ENCODE data around the gene HECTD1.
"Not testable (repeated sequence)": the region's sequence is repeated elsewhere in the genome, so short reads cannot be mapped to it uniquely, and the experiment has no call there.

The HECTD1 gene

GRCh38 chr14:31192544-31192943 is 15.0 kb downstream of the HECTD1 start:
- FAIRE-seq, result not testable (repeated sequence)

GRCh38 chr14:31190717-31191263 is 16.8 kb downstream of the HECTD1 start:
- no peak for FAIRE-seq

GRCh38 chr14:31190219-31190603 is 17.4 kb downstream of the HECTD1 start:
- no peak for FAIRE-seq

GRCh38 chr14:31189346-31190218 is 18.0 kb downstream of the HECTD1 start:
- FAIRE-seq, result no peak

GRCh38 chr14:31188744-31189143 is 18.8 kb downstream of the HECTD1 start:
- FAIRE-seq, result no peak

- not testable (repeated sequence) for FAIRE-seq
Measured at GRCh38 chr14:31182016-31182415, 25.6 kb downstream of the HECTD1 start.

GRCh38 chr14:31181271-31181670 is 26.3 kb downstream of the HECTD1 start:
- FAIRE-seq, result no peak

GRCh38 chr14:31180299-31181051 is 27.1 kb downstream of the HECTD1 start:
- no peak for FAIRE-seq

- no peak for FAIRE-seq
Measured at GRCh38 chr14:31174433-31174832, 33.2 kb downstream of the HECTD1 start.

- FAIRE-seq, result no peak
Measured at GRCh38 chr14:31173120-31173837, 34.3 kb downstream of the HECTD1 start.

GRCh38 chr14:31172084-31172483 is 35.5 kb downstream of the HECTD1 start:
- no peak for FAIRE-seq

GRCh38 chr14:31170411-31170810 is 37.2 kb downstream of the HECTD1 start:
- no peak for FAIRE-seq

- FAIRE-seq, result no peak
Measured at GRCh38 chr14:31169877-31170276, 37.7 kb downstream of the HECTD1 start.

- no peak for FAIRE-seq
Measured at GRCh38 chr14:31167032-31167431, 40.6 kb downstream of the HECTD1 start.

- FAIRE-seq, result no peak
Measured at GRCh38 chr14:31166271-31166561, 41.4 kb downstream of the HECTD1 start.

- no peak for FAIRE-seq
Measured at GRCh38 chr14:31164115-31164514, 43.5 kb downstream of the HECTD1 start.

GRCh38 chr14:31162910-31163649 is 44.5 kb downstream of the HECTD1 start:
- no peak for FAIRE-seq

GRCh38 chr14:31161274-31161673 is 46.3 kb downstream of the HECTD1 start:
- no peak for FAIRE-seq

GRCh38 chr14:31159682-31160296 is 47.8 kb downstream of the HECTD1 start:
- no peak for FAIRE-seq

GRCh38 chr14:31154956-31155355 is 52.6 kb downstream of the HECTD1 start:
- FAIRE-seq, result no peak

GRCh38 chr14:31142455-31143087 is 65.0 kb downstream of the HECTD1 start:
- FAIRE-seq, result no peak
